Mammary microvascular endothelial cell (primary cell): Measurements from ENCODE around the gene COQ4. TPM values are rescaled to one million over a fixed set of nuclear protein-coding genes. Genes with fewer than 3 reads are reported as not detected.

Experiments used
- total RNA-seq: library from RNA; depleted of rRNA; stranded (reverse); fragments of >200 nt; gene quantifications from 2 replicates; pipeline ENCODE4 v1.2.3, GENCODE V29; 2015

Gene COQ4
- total RNA-seq, result 43.8 and 61.7 TPM in 2 replicates

GRCh38 chr9:128322404-128323211, at the start of gene COQ4, which contains the start of gene TRUB2:
TSS of gene COQ4 (plus strand) at chr9:128322839. CDS start at chr9:128322859, 20 bp downstream.
TSS of gene TRUB2 (minus strand) at chr9:128322447. CDS start at chr9:128322408, 39 bp downstream.

GRCh38 chr9:128275198-128276007, 47.2 kb upstream of the COQ4 start, which contains the start of gene GOLGA2:
TSS of gene GOLGA2 (minus strand) at chr9:128276007. CDS start at chr9:128275976, 31 bp downstream.

GRCh38 chr9:128276008-128276573, 46.5 kb upstream of the COQ4 start, which contains the start of gene SWI5:
TSS of gene SWI5 (plus strand) at chr9:128276276.

GRCh38 chr9:128339761-128340690, 17.4 kb downstream of the COQ4 start, which contains the start of gene SLC27A4:
TSS of gene SLC27A4 (plus strand) at chr9:128340527. CDS start at chr9:128343133, 2,606 bp downstream.

GRCh38 chr9:128370752-128371629, 48.4 kb downstream of the COQ4 start, which contains the start of gene URM1:
TSS of gene URM1 (plus strand) at chr9:128371374. CDS start at chr9:128371381, 7 bp downstream.

Other genes starting within 250 kb of the COQ4 start
- 61.8 and 68.0 TPM in 2 replicates for gene PTGES2, start 195.1 kb upstream of the COQ4 start, total RNA-seq
- not detected in 2 replicates for gene LCN2, start 173.4 kb upstream of the COQ4 start, total RNA-seq
- gene BBLN, start 162.6 kb upstream of the COQ4 start, total RNA-seq, result 136 and 182 TPM in 2 replicates
- gene CIZ1, start 131.3 kb upstream of the COQ4 start, total RNA-seq, result 46.6 and 60.8 TPM in 2 replicates
- gene DNM1, start 119.5 kb upstream of the COQ4 start, total RNA-seq, result not detected in 2 replicates
- 52.0 and 60.3 TPM in 2 replicates for gene GOLGA2, start 46.8 kb upstream of the COQ4 start, total RNA-seq
- 35.2 and 42.5 TPM in 2 replicates for gene SWI5, start 46.6 kb upstream of the COQ4 start, total RNA-seq
- gene TRUB2, start 392 bp upstream of the COQ4 start, total RNA-seq, result 17.9 and 20.7 TPM in 2 replicates
- gene SLC27A4, start 17.7 kb downstream of the COQ4 start, total RNA-seq, result 45.0 and 56.6 TPM in 2 replicates
- 52.2 and 57.4 TPM in 2 replicates for gene URM1, start 48.5 kb downstream of the COQ4 start, total RNA-seq
- 19.5 and 19.7 TPM in 2 replicates for gene CERCAM, start 98.0 kb downstream of the COQ4 start, total RNA-seq
- gene ODF2, start 133.2 kb downstream of the COQ4 start, total RNA-seq, result 29.8 and 31.4 TPM in 2 replicates
- 26.4 and 27.5 TPM in 2 replicates for gene GLE1, start 181.9 kb downstream of the COQ4 start, total RNA-seq
- gene SPTAN1, start 229.7 kb downstream of the COQ4 start, total RNA-seq, result 241 and 244 TPM in 2 replicates